HL-60 (cell line): ENCODE results near the gene SLC25A26.

ENCODE experiments used
- GABPA ChIP-seq: IDR thresholded peaks from 2 replicates; pipeline ENCODE4 v1.6.1; 2012; ENCODE audit warnings: low read depth
- POLR2AphosphoS5 ChIP-seq: IDR thresholded peaks from 2 replicates; pipeline ENCODE4 v1.6.1; 2012; ENCODE audit warnings: low read depth
- TF ChIP-seq, protein P1 (sequence below): IDR thresholded peaks from one replicate; pipeline ENCODE4 v1.5.1; 2011; ENCODE audit warnings: low read length, control low read depth, inconsistent platforms; ENCODE audit not compliant: insufficient read depth

DNA sequence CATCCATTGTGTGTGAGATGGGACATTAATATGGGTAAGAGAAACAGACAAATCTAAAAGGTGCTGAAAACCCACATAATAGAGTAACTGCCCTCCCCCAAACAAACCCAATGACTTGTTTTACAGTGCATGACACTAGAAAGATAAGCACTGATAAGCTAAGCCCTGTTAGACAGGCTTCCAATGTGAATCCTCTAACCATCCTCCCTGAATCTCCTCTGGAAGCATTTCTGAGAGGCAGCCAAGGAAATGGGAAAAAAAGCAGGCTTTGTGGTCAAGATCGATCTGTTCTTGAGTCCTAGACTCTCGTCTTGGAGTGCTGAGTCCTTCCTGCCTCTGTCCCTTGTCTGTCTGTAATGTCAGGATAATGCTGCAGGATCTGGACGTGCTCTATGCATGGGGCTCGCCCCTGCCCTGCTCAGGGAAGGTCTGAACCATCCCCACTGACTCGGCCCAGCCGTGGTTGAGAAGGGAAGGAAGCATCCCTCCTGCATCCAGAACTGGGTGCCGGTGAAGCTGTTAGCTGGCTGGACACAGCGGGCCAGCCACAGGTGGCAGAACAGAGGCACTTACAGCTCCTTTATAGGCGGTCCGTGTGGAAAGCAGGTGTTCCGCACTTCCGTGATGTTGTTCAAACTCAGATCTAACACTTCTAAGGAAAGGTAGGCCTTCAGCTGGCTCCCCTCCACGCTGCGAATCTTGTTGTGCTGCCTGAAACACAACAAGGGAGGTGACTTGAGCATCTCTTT, 195.9 kb downstream of the SLC25A26 start:
- TF ChIP-seq, protein P1, sequence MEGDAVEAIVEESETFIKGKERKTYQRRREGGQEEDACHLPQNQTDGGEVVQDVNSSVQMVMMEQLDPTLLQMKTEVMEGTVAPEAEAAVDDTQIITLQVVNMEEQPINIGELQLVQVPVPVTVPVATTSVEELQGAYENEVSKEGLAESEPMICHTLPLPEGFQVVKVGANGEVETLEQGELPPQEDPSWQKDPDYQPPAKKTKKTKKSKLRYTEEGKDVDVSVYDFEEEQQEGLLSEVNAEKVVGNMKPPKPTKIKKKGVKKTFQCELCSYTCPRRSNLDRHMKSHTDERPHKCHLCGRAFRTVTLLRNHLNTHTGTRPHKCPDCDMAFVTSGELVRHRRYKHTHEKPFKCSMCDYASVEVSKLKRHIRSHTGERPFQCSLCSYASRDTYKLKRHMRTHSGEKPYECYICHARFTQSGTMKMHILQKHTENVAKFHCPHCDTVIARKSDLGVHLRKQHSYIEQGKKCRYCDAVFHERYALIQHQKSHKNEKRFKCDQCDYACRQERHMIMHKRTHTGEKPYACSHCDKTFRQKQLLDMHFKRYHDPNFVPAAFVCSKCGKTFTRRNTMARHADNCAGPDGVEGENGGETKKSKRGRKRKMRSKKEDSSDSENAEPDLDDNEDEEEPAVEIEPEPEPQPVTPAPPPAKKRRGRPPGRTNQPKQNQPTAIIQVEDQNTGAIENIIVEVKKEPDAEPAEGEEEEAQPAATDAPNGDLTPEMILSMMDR: no peak
- no peak for TF ChIP-seq POLR2AphosphoS5
- no peak for TF ChIP-seq GABPA
